Fibroblast of the aortic adventitia (primary cell): ENCODE results near the gene TMEM204. TPM values are rescaled to one million over a fixed set of nuclear protein-coding genes. Genes with fewer than 3 reads are reported as not detected.

Experiments used
- DNase-seq: peaks from one replicate; pipeline ENCODE4 v3.0.0-alpha.2; 2010; ENCODE audit warnings: low read depth
- H3K4me3 ChIP-seq: 2 replicates; pipeline ENCODE4 v1.5.1; 2011; ENCODE audit warnings: low read depth, mild to moderate bottlenecking, control low read depth, low read length, moderate library complexity
- CTCF ChIP-seq: IDR thresholded peaks from 2 replicates; pipeline ENCODE4 v1.5.1; 2011; ENCODE audit warnings: mild to moderate bottlenecking, low read length, control low read depth, inconsistent platforms; ENCODE audit not compliant: insufficient read depth
- total RNA-seq: library from RNA; depleted of rRNA; stranded (reverse); fragments of >200 nt; gene quantifications from 2 replicates; pipeline ENCODE4 v1.2.3, GENCODE V29; 2012; ENCODE audit warnings: low replicate concordance

The TMEM204 gene
- total RNA-seq, 1 donor: 22.1 TPM

- DNase-seq: no peak
- H3K4me3 ChIP-seq: no peak overlapping the region
- no peak for TF ChIP-seq CTCF
Observed at GRCh38 chr16:1510941-1511351, 22.5 kb upstream of the TMEM204 start.

GRCh38 chr16:1511662-1512569 lies 21.6 kb upstream of the TMEM204 start:
- H3K4me3 ChIP-seq: no peak overlapping the region
- no peak for TF ChIP-seq CTCF
- no peak for DNase-seq

GRCh38 chr16:1512774-1513173 lies 20.7 kb upstream of the TMEM204 start:
- no peak for TF ChIP-seq CTCF
- DNase-seq: no peak
- no peak overlapping the region for H3K4me3 ChIP-seq

- DNase-seq: no peak
Observed at GRCh38 chr16:1514507-1514906, 19.0 kb upstream of the TMEM204 start.

GRCh38 chr16:1518626-1519135 lies 14.8 kb upstream of the TMEM204 start:
- no peak for DNase-seq
- H3K4me3 ChIP-seq: no peak overlapping the region
- TF ChIP-seq CTCF: no peak

More at GRCh38 chr16:1514507-1514906, 19.0 kb upstream of the TMEM204 start:
- no peak for TF ChIP-seq CTCF
- H3K4me3 ChIP-seq: no peak overlapping the region

- no peak for DNase-seq
- H3K4me3 ChIP-seq: no peak overlapping the region
- TF ChIP-seq CTCF: no peak
Observed at GRCh38 chr16:1519831-1520230, 13.6 kb upstream of the TMEM204 start.
